Measurements from ENCODE around the gene PEX14.

The PEX14 gene

DNA sequence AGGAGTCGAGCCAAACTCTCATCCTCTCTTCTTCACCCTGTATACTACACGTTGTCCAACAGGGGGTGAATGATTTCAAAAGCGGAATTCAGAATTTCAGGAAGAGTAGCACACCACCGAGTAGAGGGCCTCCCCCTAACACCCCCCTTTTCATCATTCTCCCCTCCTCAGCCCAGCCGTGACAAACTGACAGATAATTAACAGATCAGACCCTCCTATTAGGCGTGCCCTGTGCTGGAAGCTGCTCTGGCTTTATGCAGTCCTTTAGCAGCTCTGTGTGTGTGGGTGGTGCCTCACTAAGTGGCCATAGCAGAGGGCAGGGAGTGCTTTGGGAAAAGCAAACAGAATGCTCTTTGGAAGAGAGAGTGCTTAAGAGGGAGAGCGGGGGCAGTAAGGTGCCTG lies 44.3 kb downstream of the PEX14 start:
- TF ChIP-seq, protein P1, sequence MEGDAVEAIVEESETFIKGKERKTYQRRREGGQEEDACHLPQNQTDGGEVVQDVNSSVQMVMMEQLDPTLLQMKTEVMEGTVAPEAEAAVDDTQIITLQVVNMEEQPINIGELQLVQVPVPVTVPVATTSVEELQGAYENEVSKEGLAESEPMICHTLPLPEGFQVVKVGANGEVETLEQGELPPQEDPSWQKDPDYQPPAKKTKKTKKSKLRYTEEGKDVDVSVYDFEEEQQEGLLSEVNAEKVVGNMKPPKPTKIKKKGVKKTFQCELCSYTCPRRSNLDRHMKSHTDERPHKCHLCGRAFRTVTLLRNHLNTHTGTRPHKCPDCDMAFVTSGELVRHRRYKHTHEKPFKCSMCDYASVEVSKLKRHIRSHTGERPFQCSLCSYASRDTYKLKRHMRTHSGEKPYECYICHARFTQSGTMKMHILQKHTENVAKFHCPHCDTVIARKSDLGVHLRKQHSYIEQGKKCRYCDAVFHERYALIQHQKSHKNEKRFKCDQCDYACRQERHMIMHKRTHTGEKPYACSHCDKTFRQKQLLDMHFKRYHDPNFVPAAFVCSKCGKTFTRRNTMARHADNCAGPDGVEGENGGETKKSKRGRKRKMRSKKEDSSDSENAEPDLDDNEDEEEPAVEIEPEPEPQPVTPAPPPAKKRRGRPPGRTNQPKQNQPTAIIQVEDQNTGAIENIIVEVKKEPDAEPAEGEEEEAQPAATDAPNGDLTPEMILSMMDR (IDR thresholded peaks at IDR 0.05; ENCODE audit: low read depth, low read length, missing control alignments), result no peak
- H3K4me3 ChIP-seq (replicated peaks; ENCODE audit: low read depth, low read length), result no peak overlapping the region

DNA sequence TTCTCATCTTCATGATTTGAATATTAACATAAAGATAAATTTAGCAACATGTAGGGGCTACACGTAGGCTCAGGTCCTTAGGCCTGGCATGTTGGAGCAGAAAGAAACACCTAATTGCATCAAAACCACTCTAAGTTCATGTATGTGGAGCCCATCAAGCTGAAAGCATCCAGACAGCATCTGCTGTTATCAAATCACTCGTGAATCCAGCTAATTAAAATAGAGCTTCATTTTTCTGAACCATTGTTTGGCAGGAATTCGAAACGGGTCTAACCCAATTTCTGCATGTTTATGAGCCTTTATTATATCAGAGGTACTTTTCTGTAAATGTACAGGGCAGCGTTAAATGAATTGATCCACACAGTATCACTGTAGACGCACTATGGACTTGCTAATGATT lies 45.7 kb downstream of the PEX14 start:
- H3K4me3 ChIP-seq (replicated peaks; ENCODE audit: low read depth, low read length), result no peak overlapping the region
- TF ChIP-seq, protein P1 (IDR thresholded peaks at IDR 0.05; ENCODE audit: low read depth, low read length, missing control alignments), result no peak
- no peak for DNase-seq (ENCODE audit: extremely low read depth, low read depth)

More for the DNA sequence above, 44.3 kb downstream of the PEX14 start:
- DNase-seq (ENCODE audit: extremely low read depth, low read depth), result no peak

DNA sequence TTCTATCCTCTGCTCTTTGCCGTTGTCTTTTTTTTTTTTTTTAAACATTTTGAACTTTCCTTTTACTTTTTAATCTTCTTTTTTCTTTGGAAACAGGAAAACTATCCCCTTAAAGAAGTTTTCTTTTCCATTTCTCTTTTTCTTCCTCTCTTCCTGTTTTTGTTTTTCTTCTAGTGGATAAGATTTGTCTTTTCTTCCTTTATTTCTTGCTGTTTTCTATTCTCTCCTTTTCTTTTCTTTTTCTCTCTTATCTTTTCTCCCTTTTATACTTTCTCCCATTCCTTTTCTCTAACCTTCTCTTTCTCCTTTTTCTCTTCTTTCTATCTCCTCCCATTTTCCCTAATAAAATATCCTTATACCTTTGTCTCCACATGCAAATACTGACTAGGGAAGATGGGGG lies 46.2 kb downstream of the PEX14 start:
- H3K4me3 ChIP-seq (replicated peaks; ENCODE audit: low read depth, low read length), result no peak overlapping the region
- TF ChIP-seq, protein P1 (IDR thresholded peaks at IDR 0.05; ENCODE audit: low read depth, low read length, missing control alignments), result no peak
- no peak for DNase-seq (ENCODE audit: extremely low read depth, low read depth)

DNA sequence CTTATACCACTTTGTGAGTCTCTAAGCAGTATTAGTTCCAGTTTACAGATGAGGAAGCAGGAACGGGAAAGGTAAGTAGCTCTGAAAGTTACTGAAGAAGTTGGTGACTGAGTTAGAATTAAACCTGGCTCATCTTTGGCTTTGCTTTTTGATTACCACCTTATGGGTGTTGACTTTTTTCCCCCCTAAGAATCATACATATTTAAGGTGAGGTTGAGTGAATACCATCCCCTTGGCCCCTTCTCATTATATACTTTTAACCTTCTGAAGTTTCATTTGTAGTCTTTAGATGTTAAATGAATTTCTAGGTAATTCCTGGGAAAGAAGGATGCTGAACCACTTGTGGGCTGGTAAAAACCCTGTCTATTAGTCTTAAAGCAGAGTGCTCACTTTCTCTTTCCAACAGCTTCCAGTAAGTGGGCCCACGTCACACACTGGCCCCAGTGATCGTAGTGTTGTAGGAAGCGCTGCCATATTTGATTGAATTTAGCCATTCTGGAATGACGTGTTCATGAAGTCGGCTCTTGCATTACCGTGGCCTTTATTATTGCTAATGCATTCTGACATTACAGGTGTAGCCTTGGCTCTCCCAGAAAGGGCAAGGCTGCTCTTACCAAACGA lies 46.9 kb downstream of the PEX14 start:
- H3K4me3 ChIP-seq (replicated peaks; ENCODE audit: low read depth, low read length), result no peak overlapping the region
- no peak for DNase-seq (ENCODE audit: extremely low read depth, low read depth)
- TF ChIP-seq, protein P1 (IDR thresholded peaks at IDR 0.05; ENCODE audit: low read depth, low read length, missing control alignments), result no peak

DNA sequence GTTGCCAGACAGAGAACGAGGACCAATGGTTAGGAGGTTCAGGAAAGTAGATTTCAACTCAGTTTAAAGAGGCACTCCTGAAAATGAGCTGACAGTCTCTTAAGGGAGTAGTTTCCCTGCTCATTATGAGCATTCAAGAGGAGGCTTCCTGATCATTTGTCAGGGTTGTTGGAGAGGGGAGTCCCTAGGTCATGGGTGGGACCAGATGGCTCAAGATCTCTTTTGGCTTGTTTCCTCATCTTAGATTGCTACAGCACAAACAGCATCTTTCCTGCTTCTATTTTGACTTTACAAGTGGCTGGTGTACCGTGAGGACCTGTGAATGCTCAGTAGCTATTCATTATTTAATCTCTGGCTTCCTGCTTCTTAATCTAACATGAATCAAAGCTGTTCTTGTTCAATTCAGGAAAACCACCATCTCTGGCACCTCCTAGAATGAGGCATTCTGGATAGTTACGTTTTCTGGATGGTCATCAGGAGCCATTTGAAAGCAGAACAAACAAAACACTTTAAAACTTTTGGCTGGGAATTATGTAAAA lies 47.6 kb downstream of the PEX14 start:
- TF ChIP-seq, protein P1 (IDR thresholded peaks at IDR 0.05; ENCODE audit: low read depth, low read length, missing control alignments), result no peak
- no peak overlapping the region for H3K4me3 ChIP-seq (replicated peaks; ENCODE audit: low read depth, low read length)

DNA sequence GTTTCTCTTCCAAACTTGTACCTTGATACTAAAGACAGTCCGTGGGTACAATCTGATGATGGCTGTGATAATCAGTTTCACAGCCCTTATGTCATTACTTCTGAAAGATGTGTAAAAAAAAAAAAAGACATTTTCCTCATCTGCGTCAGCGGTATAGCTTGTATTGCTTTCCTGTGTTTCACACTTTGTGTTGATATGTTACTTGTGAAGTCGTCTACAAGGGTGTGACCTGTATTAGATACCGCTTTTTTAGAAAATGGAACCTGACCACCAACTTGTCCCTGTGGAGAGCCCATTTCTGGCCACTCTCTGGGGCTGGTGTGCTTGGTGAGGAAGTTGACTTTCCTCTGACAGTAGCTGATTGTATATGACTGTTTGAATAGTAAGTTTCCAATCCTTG lies 50.5 kb downstream of the PEX14 start:
- TF ChIP-seq, protein P1 (IDR thresholded peaks at IDR 0.05; ENCODE audit: low read depth, low read length, missing control alignments), result no peak
- no peak for DNase-seq (ENCODE audit: extremely low read depth, low read depth)
- no peak overlapping the region for H3K4me3 ChIP-seq (replicated peaks; ENCODE audit: low read depth, low read length)

More for the DNA sequence above, 47.6 kb downstream of the PEX14 start:
- DNase-seq (ENCODE audit: extremely low read depth, low read depth), result no peak
